IPS-20b (cell line): ENCODE results near the gene SETDB1.

ENCODE experiments used
- H3K27ac ChIP-seq: one replicate; pipeline ENCODE4 v1.5.1; 2013; ENCODE audit warnings: low read length
- H3K27me3 ChIP-seq: 2 replicates; pipeline ENCODE4 v1.6.1; 2013; ENCODE audit warnings: mild to moderate bottlenecking, low read length, inconsistent platforms; ENCODE audit not compliant: insufficient read depth
- H3K36me3 ChIP-seq: 2 replicates; pipeline ENCODE4 v1.6.1; 2013; ENCODE audit warnings: low read depth, mild to moderate bottlenecking, inconsistent platforms, low read length, moderate library complexity; ENCODE audit not compliant: insufficient read depth
- H3K4me1 ChIP-seq: 2 replicates; pipeline ENCODE4 v1.6.1; 2013; ENCODE audit warnings: mild to moderate bottlenecking, control low read depth, inconsistent platforms, low read length, moderate library complexity; ENCODE audit not compliant: insufficient read depth
- H3K4me3 ChIP-seq: 2 replicates; pipeline ENCODE4 v1.5.1; 2013; ENCODE audit warnings: mild to moderate bottlenecking, low read length, inconsistent platforms
- H3K9ac ChIP-seq: 2 replicates; pipeline ENCODE4 v1.6.1; 2013; ENCODE audit warnings: low read depth, mild to moderate bottlenecking, inconsistent platforms, low read length, moderate library complexity
- H3K9me3 ChIP-seq: 2 replicates; pipeline ENCODE4 v1.6.1; 2013; ENCODE audit warnings: mild to moderate bottlenecking, low read depth, low read length, inconsistent platforms; ENCODE audit not compliant: insufficient read depth

Gene SETDB1

DNA sequence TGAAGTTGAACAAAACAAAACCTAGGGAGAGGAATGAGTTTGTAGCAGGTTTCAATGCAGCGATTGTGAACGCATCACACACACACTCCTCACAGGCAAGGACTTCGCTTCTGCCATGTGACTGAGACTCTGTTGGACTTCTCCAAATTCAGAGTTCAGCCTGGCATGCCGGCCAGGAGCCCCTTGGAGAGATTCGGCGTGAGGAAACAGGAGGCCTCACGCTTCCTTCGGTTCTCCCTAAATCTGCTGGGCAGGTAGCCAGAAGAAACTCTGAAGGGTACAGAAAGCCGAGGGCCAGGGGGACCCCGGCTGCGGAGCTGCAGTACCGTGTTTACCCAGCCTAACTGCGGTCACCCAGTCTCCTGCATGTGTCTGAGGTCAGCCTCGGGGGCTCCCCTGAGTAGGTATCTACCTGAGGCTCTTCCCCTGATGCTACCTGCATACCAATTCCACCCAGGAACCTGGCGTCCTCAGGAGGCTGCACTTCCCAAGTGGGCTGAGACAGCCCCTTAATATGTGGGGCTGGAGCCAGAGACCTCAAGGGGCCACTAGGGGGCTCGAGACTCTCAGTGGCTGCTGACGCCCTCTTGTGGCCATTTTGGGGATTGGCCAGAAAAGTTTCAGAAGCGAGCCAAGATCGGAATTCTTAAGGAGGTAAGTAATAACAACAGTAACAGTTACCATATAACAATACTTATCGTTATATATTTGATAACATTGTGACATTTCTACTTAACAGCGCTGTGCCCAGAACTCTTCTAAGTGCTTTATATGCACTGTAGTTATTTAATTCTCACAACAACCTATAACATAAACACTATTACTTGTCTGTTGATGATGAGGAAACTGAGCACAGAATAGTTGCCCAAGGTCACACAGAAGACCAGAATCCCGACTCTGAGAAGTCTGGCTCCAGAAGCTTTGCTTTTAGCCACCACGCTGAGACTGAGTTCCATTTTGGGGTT lies 53.2 kb downstream of the SETDB1 start:
- H3K27ac ChIP-seq: no peak overlapping the region
- H3K36me3 ChIP-seq: no peaks in the 10 kb centered on the region
- H3K27me3 ChIP-seq: no peaks in the 10 kb centered on the region; the same call in 1 of the 2 replicates
- peak overlapping the region; percentile 17; the same call in 1 of the 2 replicates for H3K9ac ChIP-seq
- H3K9me3 ChIP-seq: no peaks in the 10 kb centered on the region
- peaks cover 42% of the 10 kb centered on the region for H3K4me1 ChIP-seq
- peak overlapping the region; percentile 20; the same call in 1 of the 2 replicates for H3K4me3 ChIP-seq

DNA sequence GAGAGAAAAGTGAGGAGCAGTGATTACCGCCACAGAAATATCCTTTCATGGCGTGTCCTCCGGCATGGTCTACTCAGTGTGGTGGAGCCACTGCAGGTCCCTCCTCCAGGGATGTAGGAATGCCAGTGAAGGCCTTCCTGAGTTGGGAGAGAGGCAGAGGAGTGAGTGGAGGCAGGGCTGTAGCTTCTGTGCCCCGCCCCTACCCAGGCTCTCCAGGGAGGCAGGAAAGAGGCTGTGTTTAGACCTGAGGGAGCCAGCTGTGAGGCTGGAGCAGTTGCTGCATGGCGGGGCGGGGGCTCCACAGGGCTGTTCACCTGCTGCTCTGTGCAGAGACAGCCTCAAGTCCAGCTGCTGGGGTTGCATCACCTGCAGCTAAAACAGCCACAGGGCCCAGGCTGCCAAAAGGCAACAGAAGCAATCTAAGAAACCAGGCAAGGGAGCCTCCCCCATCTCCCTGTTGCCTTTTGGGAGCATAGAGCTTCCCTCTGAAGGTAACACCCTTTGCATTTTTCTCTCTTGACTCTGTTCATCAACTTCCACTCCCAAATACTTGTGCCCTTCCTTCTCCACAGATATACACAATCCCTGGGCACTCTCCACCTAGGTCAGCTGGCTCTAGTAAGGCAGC lies 55.1 kb downstream of the SETDB1 start:
- Histone ChIP-seq H3K36me3 (no peaks in the 10 kb centered on the region), H3K9me3 (no peaks in the 10 kb centered on the region), H3K27ac (peak overlapping the region; percentile 84), H3K4me1 (peaks cover 37% of the 10 kb centered on the region), H3K4me3 (peak overlapping the region; percentile 46), H3K27me3 (no peaks in the 10 kb centered on the region), H3K9ac (peak overlapping the region; percentile 71)

DNA sequence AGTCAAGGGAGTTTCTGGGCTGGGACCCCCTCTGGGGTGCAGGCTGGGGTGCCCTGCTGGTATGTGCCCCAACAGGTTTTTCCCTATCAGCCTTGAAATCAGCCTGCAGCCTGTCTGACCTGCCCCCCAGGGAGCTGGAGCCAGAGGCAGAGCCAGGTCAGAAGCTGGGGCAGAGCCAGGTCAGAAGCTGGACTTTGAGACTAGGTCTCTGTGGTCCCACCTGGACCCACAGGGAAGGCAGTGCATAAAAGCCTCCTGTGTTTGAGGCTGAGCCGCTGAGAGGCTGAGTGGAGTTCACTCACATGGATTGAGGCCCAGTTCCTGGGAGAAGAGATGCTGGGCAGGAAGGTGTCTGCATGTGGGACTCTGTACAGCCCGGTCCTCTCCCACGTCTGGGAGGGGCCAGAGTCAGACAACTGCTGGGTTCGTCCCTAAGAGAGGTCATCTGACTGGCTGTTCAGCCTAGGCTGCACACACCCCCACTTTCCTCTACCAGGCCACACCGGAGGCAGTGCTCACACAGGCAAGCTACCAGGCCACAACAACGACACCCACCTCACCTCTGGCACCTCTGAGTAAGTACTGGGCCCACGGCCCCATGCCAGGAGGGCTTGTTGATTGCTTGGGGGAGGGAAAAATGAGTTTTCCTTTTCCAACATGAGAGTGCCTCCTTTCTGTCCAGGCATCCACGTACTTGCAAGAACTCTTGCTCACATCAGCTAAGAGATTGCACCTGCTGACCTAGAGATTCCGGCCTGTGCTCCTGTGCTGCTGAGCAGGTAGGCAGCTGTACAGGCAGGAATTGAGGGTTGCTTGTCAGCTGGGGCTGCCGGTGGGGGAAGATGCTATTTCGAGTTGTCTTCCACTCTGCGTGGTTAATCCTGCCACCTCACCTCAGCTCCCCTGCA lies 55.9 kb downstream of the SETDB1 start, which contains the start of gene ANXA9:
ANXA9 (plus strand) TSS at position 488 of the 908 bp plus-strand sequence. CDS start 814 bp downstream, outside the sequence.
- H3K27ac ChIP-seq: peak within 1 kb of the TSS; percentile 84
- H3K27me3 ChIP-seq: no peaks in the 10 kb centered on the region
- H3K4me3 ChIP-seq: peak within 1 kb of the TSS; percentile 46
- H3K4me1 ChIP-seq: peaks cover 31% of the 10 kb centered on the region
- H3K9ac ChIP-seq: peak within 1 kb of the TSS; percentile 71
- no peaks in the 10 kb centered on the region for H3K9me3 ChIP-seq
- H3K36me3 ChIP-seq: no peaks in the 10 kb centered on the region

DNA sequence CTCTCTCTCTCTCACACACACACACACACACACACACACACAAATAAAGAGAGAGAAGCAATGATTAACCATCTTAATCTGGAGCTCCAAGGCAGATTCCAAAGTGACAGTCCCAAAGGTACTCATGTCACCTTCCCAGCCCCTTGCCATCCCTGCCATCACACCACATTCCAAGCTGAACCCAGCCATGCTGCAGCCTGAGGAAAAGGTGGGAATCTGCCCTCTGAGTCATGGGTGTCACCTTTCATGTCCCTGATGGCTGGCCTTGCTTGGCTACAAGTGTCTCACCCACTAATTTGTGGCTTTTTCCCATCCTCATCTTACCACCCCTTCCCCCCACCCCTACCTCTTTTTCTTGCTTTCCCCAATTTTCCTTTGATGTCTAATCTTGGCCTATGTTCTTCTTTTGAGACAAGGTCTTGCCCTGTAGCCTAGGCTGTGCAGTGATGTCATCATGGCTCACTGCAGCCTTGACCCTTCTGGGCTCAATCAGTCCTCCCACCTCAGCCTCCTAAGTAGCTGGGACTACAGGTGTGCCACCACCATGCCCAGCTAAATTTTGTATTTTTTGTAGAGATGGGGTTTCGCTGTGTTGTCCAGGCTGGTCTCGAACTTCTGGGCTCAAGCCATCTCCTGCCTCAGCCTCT lies 59.1 kb downstream of the SETDB1 start:
- Histone ChIP-seq H3K4me3 (no peak overlapping the region), H3K27ac (no peak overlapping the region), H3K36me3 (no peaks in the 10 kb centered on the region), H3K9me3 (no peaks in the 10 kb centered on the region), H3K4me1 (peaks cover 16% of the 10 kb centered on the region), H3K9ac (no peak overlapping the region), H3K27me3 (no peaks in the 10 kb centered on the region)

DNA sequence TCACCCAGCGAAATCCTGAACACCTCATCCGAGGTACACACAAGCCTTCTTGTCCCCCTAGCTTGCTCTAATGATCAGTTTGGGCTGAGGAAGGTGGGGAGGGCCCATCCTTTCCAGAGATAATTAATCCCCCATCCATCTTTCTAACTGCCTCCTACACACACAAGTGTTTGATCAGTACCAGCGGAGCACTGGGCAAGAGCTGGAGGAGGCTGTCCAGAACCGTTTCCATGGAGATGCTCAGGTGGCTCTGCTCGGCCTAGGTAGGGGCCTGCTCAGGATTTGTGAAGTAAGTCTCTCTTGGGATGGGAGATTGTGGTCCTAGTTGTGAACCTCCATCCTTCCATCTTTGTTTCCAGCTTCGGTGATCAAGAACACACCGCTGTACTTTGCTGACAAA lies 61.8 kb downstream of the SETDB1 start:
- Histone ChIP-seq H3K9ac (no peak overlapping the region), H3K4me3 (no peak overlapping the region), H3K27me3 (no peaks in the 10 kb centered on the region), H3K36me3 (no peaks in the 10 kb centered on the region), H3K9me3 (no peaks in the 10 kb centered on the region), H3K4me1 (no peaks in the 10 kb centered on the region), H3K27ac (no peak overlapping the region)

DNA sequence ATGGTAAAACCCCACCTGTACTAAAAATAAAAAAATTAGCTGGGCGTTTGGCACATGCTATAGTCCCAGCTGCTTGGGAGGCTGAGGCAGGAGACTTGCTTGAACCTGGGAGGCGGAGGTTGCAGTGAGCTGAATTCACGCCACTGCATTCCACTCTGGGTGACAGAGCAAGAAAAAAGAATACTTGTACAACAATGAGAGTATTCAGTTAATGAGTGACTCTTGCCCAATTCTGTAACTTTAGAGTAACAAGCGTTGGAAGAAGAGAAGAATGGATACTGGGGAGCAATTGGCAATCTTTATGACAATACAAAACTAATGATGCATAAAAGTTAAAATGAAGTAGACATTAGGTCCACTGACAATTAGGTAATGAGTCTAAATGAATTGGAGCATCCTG lies 66.5 kb downstream of the SETDB1 start:
- no peaks in the 10 kb centered on the region for H3K9me3 ChIP-seq
- H3K4me3 ChIP-seq: no peak overlapping the region
- no peak overlapping the region for H3K9ac ChIP-seq
- H3K27me3 ChIP-seq: no peaks in the 10 kb centered on the region
- H3K27ac ChIP-seq: no peak overlapping the region
- no peaks in the 10 kb centered on the region for H3K36me3 ChIP-seq
- H3K4me1 ChIP-seq: peaks cover 3% of the 10 kb centered on the region; the same call in 1 of the 2 replicates

DNA sequence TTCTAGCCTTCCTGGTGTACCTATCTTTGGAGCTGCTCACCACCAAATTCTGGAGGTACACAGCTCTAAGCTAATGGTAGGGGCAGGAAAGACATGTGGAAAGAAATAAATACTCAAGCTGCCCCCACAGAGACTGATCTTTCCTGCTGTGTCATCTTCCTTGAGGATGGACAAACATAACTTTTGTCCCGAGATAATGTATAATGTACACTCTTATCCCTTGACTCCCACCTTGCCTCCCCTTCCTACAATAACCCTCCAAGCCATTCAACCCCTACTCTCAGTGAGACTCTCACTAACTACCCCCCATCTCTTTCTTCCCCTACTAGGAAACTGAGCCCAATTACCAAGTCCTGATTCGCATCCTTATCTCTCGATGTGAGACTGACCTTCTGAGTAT lies 68.1 kb downstream of the SETDB1 start:
- Histone ChIP-seq H3K27me3 (no peaks in the 10 kb centered on the region), H3K4me1 (peaks cover 3% of the 10 kb centered on the region; the same call in 1 of the 2 replicates), H3K9me3 (no peaks in the 10 kb centered on the region), H3K9ac (no peak overlapping the region), H3K36me3 (no peaks in the 10 kb centered on the region), H3K4me3 (no peak overlapping the region), H3K27ac (no peak overlapping the region)

DNA sequence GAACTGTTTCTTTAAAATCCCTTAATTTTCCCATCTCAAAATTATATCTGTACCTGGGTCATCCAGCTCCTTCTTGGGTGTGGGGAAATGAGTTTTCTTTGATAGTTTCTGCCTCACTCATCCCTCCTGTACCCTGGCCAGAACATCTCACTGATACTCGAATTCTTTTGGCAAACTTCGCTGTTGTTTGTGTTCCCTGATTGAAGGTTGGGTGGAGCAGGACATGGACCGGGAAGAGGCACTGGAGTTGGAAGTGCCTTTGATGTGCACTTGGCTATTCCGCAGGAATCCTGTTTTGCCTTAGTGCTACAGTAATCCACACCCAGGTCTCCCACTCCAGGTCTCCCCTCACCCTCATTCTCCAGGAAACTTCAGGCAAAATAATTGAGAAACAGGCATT lies 69.3 kb downstream of the SETDB1 start:
- H3K9me3 ChIP-seq: no peaks in the 10 kb centered on the region
- no peak overlapping the region for H3K4me3 ChIP-seq
- no peak overlapping the region for H3K27ac ChIP-seq
- no peaks in the 10 kb centered on the region for H3K27me3 ChIP-seq
- peaks cover 3% of the 10 kb centered on the region; the same call in 1 of the 2 replicates for H3K4me1 ChIP-seq
- H3K36me3 ChIP-seq: no peaks in the 10 kb centered on the region
- H3K9ac ChIP-seq: no peak overlapping the region

DNA sequence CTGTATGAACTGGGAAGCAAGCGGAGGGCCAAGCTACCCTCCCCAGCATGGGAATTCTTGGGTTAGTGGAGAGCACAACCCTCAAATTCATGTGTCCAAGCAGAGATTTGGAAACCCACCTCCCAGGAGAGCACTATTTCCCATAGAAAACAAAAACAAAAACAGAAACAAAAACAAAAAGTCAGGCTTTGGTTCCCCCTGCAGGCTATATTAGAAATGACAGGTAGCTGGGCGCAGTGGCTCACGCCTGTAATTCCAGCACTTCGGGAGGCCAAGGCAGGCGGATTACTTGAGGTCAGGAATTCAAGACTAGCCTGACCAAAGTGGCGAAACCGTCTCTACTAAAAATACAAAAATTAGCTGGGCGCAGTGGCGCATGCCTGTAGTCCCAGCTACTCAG lies 69.7 kb downstream of the SETDB1 start:
- Histone ChIP-seq H3K36me3 (no peaks in the 10 kb centered on the region), H3K9ac (no peak overlapping the region), H3K9me3 (no peaks in the 10 kb centered on the region), H3K4me3 (no peak overlapping the region), H3K4me1 (peaks cover 3% of the 10 kb centered on the region; the same call in 1 of the 2 replicates), H3K27ac (no peak overlapping the region), H3K27me3 (no peaks in the 10 kb centered on the region)

DNA sequence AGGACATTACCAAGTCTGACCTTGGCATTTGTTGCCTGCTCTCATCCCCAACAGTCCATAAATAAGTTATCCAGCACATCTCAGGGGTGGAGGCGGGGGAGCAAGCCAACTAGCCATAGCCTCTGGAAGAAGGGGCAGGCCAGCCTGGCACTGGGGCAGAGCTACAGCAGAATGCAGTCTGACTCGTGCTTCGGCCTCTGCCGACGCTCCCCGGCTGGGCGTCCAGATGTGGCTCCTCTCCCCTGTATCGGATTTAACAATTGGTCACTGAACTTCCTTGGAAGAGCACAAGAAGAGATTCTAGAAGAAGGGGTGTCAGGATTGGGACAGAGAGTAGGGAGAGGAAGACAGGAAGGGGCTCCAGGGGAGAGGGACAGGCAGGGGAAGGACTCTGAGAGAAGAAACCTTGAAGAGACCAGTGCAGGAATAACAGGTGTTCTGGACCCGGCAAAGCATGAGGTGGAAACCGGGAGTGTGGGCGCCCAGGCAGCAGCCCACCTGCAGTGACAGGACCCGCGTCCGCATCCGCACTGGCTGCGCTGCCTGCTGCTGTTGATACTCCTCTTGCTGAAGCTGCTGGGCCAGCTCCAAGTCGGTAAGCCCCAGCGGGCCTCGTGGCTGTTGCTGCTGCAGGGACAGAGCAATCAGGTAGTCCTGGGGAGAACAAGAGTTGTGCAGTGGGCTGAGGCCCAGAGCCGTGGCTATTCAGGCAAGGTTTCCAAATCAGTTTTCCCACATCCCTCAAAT lies 71.1 kb downstream of the SETDB1 start:
- Histone ChIP-seq H3K27ac (no peak overlapping the region), H3K27me3 (no peaks in the 10 kb centered on the region), H3K9ac (no peak overlapping the region), H3K4me3 (no peak overlapping the region), H3K4me1 (peaks cover 3% of the 10 kb centered on the region; the same call in 1 of the 2 replicates), H3K9me3 (no peaks in the 10 kb centered on the region), H3K36me3 (no peaks in the 10 kb centered on the region)
